ENCODE data around the gene FGB.

Gene FGB

DNA sequence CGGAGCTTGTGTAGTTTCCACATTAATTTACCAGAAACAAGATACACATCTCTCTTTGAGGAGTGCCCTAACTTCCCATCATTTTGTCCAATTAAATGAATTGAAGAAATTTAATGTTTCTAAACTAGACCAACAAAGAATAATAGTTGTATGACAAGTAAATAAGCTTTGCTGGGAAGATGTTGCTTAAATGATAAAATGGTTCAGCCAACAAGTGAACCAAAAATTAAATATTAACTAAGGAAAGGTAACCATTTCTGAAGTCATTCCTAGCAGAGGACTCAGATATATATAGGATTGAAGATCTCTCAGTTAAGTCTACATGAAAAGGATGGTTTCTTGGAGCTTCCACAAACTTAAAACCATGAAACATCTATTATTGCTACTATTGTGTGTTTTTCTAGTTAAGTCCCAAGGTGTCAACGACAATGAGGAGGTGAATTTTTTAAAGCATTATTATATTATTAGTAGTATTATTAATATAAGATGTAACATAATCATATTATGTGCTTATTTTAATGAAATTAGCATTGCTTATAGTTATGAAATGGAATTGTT is at the start of gene FGB:
TSS of gene FGB (plus strand) at position 315 of the 558 bp plus-strand sequence. CDS start at position 323, 8 bp downstream.
- no peak for DNase-seq (ENCODE audit: low read depth)
- no peak for TF ChIP-seq POLR2A (IDR thresholded peaks at IDR 0.05; ENCODE audit: extremely low read depth, insufficient read length)
- TF ChIP-seq, protein P1, sequence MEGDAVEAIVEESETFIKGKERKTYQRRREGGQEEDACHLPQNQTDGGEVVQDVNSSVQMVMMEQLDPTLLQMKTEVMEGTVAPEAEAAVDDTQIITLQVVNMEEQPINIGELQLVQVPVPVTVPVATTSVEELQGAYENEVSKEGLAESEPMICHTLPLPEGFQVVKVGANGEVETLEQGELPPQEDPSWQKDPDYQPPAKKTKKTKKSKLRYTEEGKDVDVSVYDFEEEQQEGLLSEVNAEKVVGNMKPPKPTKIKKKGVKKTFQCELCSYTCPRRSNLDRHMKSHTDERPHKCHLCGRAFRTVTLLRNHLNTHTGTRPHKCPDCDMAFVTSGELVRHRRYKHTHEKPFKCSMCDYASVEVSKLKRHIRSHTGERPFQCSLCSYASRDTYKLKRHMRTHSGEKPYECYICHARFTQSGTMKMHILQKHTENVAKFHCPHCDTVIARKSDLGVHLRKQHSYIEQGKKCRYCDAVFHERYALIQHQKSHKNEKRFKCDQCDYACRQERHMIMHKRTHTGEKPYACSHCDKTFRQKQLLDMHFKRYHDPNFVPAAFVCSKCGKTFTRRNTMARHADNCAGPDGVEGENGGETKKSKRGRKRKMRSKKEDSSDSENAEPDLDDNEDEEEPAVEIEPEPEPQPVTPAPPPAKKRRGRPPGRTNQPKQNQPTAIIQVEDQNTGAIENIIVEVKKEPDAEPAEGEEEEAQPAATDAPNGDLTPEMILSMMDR (IDR thresholded peaks at IDR 0.05; ENCODE audit: low read depth, low read length), result no peak
- TF ChIP-seq, protein P2, sequence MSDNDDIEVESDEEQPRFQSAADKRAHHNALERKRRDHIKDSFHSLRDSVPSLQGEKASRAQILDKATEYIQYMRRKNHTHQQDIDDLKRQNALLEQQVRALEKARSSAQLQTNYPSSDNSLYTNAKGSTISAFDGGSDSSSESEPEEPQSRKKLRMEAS (IDR thresholded peaks at IDR 0.05; ENCODE audit: low read depth, low read length), result no peak
- no peak for TF ChIP-seq MYC (IDR thresholded peaks at IDR 0.05; ENCODE audit: low read depth, low read length)
- H3K4me3 ChIP-seq (ENCODE audit: low read depth, low read length), result no peak within 1 kb of the TSS

DNA sequence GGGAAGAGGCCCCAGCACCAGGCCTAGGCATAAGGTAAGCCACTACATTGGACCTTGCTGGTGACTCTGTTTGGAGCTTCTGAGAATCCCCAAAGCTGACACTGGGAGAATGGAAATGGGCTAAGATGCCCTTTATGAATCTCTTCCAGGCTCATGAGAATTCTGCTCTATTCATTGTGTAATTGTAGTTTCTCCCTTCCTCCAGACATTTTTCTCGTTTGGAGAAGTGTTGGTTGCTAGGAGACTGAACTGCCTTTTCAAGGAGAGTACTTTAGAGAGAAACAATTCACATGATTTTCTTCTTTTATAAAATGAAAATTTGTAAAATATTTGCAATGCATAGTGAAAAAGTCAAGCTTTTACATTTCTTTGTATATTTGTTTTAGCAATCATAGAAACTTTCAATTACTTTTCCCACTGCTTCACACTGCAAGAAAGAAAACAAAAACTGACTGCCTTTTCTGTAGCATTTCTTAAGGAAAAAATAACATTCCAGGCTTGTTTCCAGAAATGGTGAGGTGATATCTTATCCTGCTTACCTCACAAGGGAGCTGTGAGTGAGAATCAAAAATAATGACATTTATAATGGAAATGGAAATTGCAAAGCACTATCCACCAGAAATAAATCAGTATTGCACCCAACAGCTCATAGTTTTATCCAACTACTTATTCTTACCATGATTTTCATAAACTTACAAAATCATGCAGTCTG is 46.3 kb upstream of the FGB start:
- DNase-seq (ENCODE audit: low read depth), result no peak
- TF ChIP-seq POLR2A (IDR thresholded peaks at IDR 0.05; ENCODE audit: extremely low read depth, insufficient read length), result no peak
- TF ChIP-seq, protein P2 (IDR thresholded peaks at IDR 0.05; ENCODE audit: low read depth, low read length), result no peak
- TF ChIP-seq MYC (IDR thresholded peaks at IDR 0.05; ENCODE audit: low read depth, low read length), result no peak
- TF ChIP-seq, protein P1 (IDR thresholded peaks at IDR 0.05; ENCODE audit: low read depth, low read length), result no peak
- no peak overlapping the region for H3K4me3 ChIP-seq (ENCODE audit: low read depth, low read length)

DNA sequence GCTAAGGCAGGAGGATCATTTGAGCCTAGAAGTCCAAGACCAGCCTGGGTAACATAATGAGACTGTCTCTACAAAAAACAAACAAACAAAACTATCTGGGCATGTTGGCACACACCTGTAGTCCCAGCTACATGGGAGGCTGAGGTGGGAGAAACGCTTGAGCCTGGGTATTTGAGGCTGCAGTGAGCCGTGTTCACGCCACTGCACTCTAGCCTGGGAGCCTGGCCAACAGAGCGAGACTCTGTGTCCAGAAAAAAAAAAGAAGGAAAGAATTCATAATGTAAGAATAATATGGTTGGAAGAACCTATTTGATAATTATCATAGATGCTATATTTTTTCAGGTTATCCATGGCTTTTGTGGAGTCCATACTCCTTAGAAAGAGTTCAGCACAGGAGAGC is 45.2 kb upstream of the FGB start:
- TF ChIP-seq, protein P2 (IDR thresholded peaks at IDR 0.05; ENCODE audit: low read depth, low read length), result no peak
- TF ChIP-seq MYC (IDR thresholded peaks at IDR 0.05; ENCODE audit: low read depth, low read length) (no peak), POLR2A (IDR thresholded peaks at IDR 0.05; ENCODE audit: extremely low read depth, insufficient read length) (no peak)
- TF ChIP-seq, protein P1 (IDR thresholded peaks at IDR 0.05; ENCODE audit: low read depth, low read length), result no peak
- no peak overlapping the region for H3K4me3 ChIP-seq (ENCODE audit: low read depth, low read length)
- no peak for DNase-seq (ENCODE audit: low read depth)

DNA sequence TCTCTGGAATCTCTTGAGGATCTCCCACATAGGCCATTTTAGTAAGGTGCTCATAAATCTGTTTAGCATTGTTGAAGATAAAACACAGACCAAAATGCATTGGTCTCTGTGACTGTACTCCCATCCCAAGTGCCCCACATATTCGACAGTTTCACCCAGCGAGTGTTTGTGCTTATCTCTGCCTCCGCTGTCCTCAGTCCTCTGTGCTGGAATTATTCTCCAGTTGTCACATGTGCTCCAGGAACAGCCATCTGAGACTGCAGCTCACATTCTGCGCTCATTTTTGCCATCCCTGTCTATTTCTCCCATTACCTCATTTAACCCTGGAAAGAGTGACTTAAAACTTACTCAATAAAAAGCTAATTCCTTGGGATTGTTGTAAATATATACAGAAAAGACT is 43.6 kb upstream of the FGB start:
- DNase-seq (ENCODE audit: low read depth), result no peak
- TF ChIP-seq, protein P2 (IDR thresholded peaks at IDR 0.05; ENCODE audit: low read depth, low read length), result no peak
- no peak for TF ChIP-seq POLR2A (IDR thresholded peaks at IDR 0.05; ENCODE audit: extremely low read depth, insufficient read length)
- no peak for TF ChIP-seq MYC (IDR thresholded peaks at IDR 0.05; ENCODE audit: low read depth, low read length)
- TF ChIP-seq, protein P1 (IDR thresholded peaks at IDR 0.05; ENCODE audit: low read depth, low read length), result no peak
- H3K4me3 ChIP-seq (ENCODE audit: low read depth, low read length), result no peak overlapping the region

DNA sequence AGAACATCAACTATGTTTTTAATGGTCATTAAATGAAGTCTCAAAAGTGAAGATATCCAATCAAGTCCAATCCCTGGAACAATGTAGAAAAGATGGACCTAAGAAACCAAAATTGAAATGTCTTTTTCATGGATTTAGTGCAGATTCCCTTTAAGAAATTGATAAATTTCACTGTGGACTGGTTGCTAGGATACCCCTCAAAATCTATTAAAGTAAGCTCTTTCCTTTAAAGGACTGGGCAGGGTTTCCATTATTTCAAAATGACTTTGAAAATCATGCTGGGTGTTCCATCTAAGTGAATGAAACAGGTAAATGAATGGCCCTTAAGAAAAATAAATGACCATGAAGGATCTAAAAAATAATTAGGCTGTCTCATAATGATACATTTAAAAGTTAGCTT is 41.2 kb upstream of the FGB start:
- H3K4me3 ChIP-seq (ENCODE audit: low read depth, low read length), result no peak overlapping the region
- TF ChIP-seq POLR2A (IDR thresholded peaks at IDR 0.05; ENCODE audit: extremely low read depth, insufficient read length) (no peak), MYC (IDR thresholded peaks at IDR 0.05; ENCODE audit: low read depth, low read length) (no peak)
- TF ChIP-seq, protein P2 (IDR thresholded peaks at IDR 0.05; ENCODE audit: low read depth, low read length), result no peak
- TF ChIP-seq, protein P1 (IDR thresholded peaks at IDR 0.05; ENCODE audit: low read depth, low read length), result no peak
- no peak for DNase-seq (ENCODE audit: low read depth)
